ENCODE data around the gene OBSCN.
"Not testable (repeated sequence)": the region's sequence is repeated elsewhere in the genome, so short reads cannot be mapped to it uniquely, and the experiment has no call there.

Gene OBSCN

DNA sequence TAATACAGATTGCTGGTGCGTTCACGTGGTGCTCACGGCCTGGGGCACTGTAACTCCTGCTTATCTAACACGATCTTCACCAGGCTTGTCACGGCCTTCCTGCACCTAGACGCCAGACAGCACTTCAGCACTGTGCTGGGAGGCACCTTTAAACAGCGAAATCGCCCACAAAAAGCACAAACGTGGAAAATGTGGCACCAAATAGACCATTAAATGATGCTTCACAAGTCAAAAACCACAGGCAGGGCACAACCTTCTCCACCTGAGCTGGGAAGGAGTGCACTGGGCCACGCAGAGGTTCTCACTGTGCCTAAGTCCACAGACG lies 22.2 kb upstream of the OBSCN start:
- DNase-seq (ENCODE audit: low read depth in 1 of 2, low spot score in 1 of 2) = no peak

DNA sequence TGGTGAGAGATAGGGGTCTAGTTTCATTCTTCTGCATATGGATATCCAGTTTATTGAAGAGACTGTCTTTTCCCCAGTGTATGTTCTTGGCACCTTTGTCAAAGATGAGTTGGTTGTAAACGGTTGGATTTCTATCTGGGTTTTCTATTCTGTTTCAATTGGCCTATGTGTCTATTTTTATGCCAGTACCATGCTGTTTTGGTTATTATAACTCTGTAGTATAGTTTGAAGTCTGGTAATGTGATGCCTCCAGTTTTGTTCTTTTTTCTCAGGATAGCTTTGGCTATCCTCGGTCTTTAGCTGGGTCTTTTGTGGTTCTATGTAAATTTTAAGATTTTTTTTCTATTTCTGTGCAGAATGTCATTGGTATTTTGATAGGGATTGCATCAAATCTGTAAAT lies 19.6 kb upstream of the OBSCN start:
- DNase-seq (ENCODE audit: low read depth in 1 of 2, low spot score in 1 of 2) = not testable (repeated sequence)

DNA sequence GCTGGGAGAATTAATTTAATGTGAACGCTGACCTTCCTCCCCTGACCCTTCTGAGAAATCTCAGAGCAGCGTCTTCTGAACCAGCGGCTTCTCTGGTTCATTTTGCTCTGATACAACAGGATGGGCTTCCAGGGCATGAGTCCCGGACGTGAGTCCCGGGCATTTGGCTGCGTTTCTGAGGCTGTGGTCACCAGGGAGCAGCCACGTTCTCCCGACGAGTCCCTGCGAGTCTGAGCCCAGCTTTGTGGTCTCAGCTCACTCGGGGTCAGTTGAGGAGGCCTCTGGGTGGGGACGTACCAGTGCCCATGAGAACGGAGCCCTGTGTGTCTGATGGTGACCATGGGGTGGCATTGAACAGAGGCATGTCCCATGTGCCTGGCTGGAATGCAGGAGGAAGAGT lies 17.7 kb upstream of the OBSCN start:
- DNase-seq (ENCODE audit: low read depth in 1 of 2, low spot score in 1 of 2) = no peak

DNA sequence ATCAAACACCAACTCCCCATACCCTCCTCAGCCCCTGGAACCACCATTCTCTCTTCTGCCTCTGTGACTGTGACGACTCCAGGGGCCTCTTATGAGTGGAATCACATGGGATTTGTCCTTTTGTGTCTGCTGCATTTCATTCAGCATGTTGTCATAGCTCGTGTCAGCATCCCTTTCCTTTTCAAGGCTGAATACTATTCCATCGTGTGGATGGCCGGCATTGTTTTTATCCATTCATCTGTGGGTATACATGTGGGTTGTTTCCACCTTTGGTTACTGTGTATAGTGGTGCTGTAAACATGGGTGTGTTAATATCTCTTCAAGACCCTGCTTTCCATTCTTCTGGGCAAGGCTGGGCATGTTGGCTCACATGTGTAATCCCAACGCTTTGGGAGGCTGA lies 17.1 kb upstream of the OBSCN start:
- DNase-seq (ENCODE audit: low read depth in 1 of 2, low spot score in 1 of 2) = no peak

DNA sequence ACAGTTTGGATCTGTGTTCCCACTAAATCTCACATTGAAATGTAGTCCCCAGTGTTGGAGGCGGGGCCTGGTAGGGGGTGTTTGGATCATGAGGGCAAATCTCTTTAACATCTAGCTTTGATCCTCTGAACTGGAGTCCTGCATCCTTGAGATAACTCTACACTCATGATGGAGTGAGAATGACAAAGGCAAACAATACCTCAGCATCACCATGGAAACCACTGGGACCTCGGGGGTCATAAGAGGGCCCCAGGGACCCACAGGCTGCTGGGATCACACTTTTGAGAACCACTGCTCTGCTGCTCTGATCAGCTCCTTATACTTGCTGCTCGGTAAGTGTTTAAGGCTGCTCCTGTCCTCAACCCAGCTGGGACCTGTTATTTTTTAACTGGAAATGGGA lies 13.4 kb upstream of the OBSCN start:
- no peak for DNase-seq (ENCODE audit: low read depth in 1 of 2, low spot score in 1 of 2)

DNA sequence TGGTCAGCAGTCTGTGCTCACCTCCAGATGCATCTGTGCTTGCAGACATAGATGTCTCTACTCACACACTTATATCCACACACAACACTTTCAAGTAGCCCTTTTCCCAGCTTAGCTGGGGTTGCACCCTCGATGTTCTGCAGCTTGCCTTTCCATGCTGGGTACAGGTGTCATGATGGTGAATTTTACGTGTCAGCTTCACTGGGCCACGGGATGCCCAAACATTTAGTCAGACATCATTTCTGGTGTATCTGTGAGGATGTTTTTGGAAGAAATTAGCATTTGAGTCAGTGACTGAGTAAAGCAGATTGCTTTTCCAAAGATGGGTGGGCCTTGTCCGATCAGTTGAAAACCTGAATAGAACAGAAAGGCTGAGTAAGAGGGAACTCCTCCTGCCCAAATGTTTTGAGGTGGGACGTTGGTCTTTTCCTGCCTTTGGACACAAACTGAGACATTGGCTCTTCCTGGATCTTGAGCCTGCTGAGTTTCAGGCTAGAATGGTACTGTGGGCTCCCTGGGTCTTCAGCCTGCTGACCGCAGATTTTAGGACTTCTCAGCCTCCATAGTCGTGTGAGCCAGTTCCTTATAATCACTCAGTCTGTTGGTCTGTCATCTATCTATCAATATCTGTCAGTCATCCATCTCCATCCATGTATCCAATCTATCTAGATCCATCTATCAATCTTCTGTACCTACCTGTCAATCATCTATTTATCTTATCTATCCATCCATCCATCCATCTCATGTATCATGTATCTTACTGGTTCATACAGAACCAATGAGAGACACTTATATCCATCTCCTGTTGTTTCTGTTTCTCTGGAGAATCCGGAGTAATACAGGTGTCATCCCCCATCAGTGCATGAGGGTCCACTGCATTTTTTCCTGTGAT lies 12.7 kb upstream of the OBSCN start:
- DNase-seq (ENCODE audit: low read depth in 1 of 2, low spot score in 1 of 2) = no peak

DNA sequence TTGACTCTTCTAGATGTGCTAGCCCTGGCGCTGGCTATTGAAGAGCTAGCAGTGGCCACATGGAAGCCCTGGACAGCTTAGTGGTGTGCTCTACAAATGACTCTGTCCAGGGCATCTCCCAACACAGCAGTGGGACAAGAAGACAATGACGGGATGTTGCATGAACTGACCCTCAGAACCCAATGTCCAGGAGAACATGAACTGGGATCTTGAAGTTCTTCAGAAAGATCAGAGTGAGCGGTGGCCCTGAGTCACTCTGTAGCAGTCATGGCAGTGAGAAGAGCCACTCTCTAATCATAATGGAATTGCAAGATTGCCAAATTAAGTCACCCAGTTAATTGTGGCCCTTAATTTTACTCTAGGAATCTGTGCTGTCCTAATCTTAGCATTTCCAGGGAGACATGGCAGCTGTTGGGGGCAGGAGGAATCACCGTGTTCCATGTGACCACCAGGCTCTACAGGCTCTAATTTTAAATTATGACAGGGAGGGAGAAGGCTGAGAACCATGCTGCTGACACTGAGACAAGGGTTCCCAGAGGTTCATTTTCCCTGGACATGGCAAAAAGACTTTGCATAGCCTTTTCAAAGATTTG lies 10.2 kb upstream of the OBSCN start:
- no peak for DNase-seq (ENCODE audit: low read depth in 1 of 2, low spot score in 1 of 2)

DNA sequence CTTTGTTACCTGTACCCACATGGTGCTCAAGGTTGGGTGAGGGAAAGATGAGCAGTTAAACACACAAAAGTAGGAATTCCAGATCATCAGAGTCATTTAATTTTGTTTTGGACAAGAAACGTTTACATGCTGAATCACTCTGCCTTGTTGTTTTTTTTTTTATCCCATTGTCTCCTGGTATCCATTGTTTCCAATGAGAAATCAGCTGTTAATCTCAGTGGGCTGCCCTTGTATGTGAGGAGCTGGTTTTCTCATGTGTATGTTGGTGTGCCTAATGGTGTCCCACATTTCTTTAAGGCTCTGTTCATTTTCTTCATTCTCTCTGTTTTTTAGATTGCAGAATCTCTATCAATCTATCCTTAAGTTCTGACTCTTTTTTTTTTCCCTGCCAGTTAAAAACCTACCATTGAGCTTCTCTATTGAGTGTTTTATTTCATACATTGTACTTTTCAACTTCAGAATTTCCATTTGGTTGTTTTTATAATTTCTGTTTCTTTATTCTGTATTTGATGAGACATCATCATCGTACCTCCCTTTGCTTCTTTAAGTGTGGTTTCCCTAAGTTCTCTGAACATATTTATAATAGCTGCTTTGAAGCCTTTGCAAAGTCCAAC lies 8.8 kb upstream of the OBSCN start:
- no peak for DNase-seq (ENCODE audit: low read depth in 1 of 2, low spot score in 1 of 2)

DNA sequence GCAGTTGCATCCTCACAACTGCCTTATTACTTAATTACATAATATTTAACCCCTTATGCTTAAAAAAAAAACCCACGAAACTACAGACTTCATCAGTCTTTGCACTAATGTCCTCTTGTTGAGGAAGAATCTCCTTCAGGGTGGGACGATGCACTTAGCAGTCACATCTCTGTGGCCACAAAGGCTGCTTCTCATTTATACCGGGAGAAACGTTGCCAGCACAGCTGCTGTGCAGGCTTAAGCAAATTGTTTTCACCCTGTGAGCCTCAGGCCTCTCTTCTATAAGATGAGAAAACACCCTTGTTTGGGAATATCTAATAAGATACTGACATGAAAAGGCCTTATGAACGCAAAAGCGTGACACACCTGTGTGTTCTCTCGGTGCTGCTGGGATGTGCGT lies 2.9 kb upstream of the OBSCN start:
- DNase-seq (ENCODE audit: low read depth in 1 of 2, low spot score in 1 of 2) = no peak

DNA sequence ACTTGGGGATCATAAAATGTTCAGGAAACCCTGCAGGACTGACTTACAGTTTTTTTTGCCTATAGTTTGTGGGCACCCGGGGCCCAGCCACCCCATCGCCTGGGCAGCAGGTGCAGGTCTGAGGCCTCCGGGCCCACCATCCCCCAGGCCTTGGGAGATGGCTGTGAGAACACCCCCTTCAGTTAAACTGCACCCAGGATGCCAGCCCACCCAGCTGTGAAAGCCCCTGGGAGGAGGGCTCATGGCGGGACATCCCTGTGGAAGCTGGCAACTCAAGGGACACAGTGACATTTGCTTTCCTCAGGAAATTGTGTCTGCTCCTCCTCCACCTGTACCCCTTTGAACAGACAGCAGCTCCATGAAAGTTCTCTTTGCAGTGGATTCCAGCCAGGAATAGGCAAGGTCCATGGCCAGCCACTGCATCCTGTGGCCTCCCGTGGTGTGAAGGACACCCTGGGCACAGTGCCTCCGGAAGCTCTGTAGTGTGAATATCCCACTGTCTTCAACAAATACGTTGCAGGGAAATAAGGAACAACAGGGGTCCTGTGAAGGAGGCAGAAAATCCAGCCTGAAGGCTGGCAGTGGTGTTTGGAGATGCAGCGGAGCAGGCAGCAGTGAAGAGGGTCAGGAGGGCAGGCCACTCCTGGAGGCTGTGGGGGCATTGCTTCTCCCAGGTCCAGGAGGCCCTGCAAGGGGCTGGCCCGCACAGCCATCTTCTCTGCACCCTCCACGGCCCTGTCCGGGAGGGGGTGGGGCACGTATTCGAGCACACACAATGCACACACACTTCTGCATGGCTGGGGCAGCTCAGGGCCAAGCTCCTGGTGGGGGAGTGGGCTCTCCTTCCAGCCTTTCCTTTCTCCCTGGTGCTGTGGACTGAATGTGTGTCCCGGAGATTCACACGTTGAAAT lies 2.1 kb upstream of the OBSCN start:
- DNase-seq (ENCODE audit: low read depth in 1 of 2, low spot score in 1 of 2) = no peak

DNA sequence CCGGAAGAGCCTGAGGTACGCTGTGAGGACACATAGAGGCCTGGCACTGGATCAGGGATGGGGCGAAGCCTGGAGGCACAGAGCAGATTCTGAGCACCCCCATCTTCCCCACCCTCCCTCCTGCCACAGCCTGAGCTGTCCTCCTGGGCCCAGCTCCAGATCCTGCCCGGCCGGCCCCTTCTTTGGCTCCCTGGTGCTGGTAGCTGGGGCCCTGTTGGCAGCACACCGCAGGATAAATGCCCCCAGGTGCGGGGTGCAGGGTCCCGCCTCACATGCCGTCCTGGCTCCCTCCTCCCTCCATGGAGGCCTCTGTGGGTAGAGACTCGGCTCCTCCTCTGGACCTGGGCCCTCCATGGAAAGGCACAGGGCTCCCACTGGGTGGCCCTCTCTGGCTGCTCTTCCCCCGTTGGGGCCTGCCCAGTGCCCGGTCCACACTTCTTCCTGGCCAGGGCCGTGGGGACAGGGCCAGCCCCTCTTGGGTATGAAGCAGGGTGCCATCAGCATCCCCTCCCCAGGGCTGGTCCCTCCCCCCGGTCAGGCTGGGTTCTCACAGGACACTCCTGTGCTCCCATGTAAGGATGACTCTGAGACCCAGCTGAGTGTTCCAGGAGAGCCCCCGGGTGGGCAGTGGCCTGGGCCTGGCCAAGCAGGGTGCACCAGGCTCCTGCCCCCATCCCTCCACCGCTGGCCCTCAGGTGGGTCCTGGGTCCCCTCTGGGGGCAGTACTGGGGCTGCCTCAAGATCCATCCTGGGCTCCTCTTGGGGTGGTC lies 1.1 kb upstream of the OBSCN start:
- no peak for DNase-seq (ENCODE audit: low read depth in 1 of 2, low spot score in 1 of 2)

DNA sequence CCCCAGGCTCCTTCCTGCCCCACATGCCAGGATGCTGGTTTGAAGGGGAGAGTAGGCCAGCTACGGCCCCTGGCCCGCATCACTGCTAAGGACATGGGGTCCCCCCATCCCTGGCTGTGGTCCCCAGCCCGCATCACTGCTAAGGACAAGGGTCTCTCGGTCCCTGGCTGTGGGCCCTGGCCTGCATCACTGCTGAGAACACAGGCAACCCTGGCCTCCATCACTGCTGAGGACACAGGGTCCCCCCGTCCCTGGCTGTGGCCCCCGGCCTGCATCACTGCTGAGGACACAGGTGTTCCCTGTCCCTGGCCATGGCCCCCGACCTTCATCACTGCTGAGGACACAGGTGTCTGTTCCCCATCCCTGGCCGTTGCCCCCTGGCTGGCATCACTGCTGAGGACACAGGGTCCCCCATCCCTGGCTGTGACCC lies 448 bp upstream of the OBSCN start:
- DNase-seq (ENCODE audit: low read depth in 1 of 2, low spot score in 1 of 2) = no peak

DNA sequence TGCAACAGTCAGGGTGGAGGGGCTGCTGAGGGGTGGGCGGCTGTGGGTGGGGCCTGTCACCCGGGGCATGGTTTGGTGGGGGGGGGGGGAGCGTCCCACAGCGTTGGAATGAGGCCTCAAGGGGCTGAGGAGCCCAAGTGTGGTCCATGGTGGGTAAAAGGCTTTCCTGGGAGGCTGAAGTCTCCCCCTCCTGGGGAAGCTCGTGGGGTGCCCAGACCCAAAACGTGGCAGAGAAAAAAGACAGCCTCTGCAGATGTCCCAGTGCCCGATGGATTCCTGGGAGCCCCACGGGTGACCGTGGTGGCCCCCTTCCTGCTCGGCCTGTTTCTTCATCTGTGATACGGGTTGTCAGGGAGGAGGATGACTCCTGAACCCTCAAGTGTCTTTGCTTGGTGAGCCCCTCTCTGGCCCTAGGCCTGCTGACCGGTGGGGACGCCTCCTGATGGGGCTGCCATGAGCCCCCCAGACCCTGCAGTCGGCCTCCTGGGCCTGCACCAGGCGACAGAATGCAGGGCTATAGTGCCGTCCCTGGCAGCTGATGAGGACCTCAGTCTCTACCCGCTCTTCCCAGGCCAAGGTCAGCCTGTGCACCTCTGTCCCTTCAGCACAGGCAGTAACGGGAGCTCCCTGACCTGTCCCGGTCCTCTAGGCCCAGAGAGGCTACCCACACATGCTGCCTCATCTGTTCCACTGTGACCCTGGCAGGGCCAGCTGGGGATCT lies 1.1 kb downstream of the OBSCN start:
- no peak for DNase-seq (ENCODE audit: low read depth in 1 of 2, low spot score in 1 of 2)

DNA sequence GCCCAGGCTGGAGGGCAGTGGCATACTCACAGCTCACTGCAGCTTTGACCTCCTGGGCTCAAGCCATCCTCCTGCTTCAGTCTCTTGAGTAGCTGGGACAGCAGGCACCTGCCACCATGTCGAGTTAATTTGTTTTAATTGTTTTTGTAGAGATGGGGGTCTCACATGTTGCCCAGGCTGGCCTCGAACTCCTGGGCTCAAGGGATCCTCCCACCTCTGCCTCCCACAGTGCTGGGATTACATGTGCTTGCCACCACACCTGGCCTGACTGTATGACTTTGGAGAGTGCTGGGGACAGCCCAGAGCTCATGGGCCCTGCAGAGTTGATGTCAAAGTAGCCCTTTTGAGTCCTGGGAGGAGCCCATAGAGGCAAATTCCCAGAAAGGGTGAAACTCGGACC lies 1.8 kb downstream of the OBSCN start:
- no peak for DNase-seq (ENCODE audit: low read depth in 1 of 2, low spot score in 1 of 2)

DNA sequence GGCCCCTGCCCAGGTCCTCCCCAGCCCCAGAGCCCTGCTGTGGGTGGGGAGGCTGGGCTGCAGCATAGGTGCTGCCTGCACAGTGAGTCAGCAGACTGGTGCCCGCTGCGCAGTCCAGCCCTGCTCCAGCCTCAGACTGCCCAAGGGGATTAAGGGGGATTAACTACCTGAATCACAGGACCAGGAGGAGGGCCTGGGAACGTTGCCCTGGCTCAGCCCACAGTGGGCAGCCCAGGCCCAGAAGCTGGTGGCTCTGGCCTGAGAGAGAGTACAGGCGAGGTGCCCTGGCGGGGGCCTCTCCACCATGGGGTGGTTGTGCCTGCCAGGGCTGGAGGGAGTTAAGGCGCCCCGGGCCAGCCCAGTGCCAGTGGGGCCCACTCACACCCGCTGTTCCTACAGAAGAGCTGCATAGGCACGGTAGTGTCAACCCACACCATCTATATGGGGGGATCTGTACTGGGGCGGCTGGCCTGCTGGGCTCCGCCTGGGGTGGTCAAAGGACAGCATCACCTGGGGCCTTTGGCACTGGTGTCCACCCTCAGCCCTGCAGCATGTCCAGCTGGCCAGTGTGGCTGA lies 2.3 kb downstream of the OBSCN start:
- DNase-seq (ENCODE audit: low read depth in 1 of 2, low spot score in 1 of 2) = no peak

DNA sequence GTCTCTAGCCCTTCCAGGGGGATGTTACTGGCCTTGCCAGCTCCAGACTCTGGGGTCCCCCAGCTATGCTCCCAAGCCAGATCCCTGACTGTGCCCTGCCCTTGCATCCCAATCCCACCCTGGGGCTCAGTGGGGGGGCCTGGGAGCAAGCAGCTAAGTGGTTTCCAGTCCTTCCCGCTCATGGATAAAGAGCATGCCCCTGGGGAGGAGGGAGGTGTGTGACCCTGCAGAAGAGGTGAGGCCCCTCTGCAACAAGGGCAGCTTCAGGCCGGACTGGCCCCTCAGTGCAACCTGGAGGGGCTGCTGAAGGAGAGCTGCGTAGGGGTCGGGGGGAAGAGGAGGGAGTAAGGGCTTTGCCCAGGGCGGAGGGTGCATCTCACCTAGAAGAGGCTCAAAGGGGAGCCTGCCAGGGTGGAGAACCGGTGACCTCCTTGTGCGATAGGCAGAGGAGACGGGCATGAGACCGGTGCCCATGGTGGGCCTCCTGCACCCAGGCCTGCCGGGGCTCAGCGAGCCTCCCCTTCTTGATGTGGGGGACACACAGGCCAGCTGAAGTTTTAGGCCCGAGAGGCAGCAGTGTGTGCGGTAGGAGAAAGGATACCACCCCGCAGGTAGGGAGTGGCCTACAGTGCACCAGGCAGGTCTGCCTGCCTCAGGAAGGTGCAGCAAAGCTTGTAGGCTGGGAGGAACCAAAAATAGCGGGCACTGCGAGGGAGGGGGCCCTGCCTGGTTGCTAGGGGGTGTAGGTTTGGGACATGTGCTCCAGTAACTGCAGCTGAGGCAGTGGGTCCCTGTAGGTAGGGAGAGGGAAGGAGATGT lies 3.1 kb downstream of the OBSCN start:
- DNase-seq (ENCODE audit: low read depth in 1 of 2, low spot score in 1 of 2) = no peak

DNA sequence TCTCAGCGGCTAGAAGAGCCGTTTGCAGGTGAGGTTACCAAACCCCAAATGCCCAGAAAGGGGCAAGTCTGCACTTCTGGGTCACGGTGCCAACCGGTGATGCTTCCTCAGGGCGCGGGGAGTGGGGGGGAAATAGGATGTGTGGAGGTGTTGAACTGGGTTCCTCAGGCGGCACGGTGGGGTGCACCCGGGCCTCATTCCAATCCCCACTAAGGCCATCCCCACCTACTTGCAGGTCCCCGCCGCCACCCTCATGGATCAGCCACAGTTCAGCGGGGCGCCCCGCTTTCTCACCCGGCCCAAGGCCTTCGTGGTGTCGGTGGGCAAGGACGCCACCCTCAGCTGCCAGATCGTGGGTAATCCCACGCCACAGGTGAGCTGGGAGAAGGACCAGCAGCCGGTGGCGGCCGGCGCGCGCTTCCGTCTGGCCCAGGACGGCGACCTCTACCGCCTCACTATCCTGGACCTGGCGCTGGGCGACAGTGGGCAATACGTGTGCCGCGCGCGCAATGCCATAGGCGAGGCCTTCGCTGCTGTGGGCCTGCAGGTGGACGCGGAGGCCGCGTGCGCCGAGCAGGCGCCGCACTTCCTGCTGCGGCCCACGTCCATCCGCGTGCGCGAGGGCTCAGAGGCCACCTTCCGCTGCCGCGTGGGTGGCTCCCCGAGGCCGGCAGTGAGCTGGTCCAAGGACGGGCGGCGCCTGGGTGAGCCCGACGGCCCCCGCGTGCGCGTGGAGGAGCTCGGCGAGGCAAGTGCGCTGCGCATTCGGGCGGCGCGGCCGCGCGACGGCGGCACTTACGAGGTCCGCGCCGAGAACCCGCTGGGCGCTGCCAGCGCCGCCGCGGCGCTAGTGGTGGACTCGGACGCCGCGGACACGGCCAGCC lies 3.9 kb downstream of the OBSCN start:
- no peak for DNase-seq (ENCODE audit: low read depth in 1 of 2, low spot score in 1 of 2)

DNA sequence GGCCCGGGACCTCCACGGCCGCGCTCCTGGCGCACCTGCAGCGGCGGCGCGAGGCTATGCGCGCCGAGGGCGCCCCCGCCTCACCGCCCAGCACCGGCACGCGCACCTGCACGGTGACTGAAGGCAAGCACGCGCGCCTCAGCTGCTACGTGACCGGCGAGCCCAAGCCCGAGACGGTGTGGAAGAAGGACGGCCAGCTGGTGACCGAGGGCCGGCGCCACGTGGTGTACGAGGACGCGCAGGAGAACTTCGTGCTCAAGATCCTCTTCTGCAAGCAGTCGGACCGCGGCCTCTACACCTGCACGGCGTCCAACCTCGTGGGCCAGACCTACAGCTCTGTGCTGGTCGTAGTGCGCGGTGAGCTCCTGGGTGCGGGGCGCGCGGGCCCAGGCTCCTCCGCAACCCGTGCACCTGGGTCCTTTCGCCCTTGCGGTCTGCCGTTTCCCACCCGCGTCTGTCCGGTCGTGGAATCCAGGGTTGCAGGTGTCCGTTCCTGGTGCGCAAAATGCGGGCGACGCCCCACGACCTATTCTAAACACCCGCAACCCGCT lies 4.6 kb downstream of the OBSCN start:
- DNase-seq (ENCODE audit: low read depth in 1 of 2, low spot score in 1 of 2) = no peak

Measured in activated CD4-positive, alpha-beta T cell treated with anti-CD3 and anti-CD28 coated beads, Interleukin-2, amount 50 U/mL, for 24 hours (primary cell).